Neural crest cell (in vitro differentiated cells): ENCODE measurements around the gene MYCN. TPM values are rescaled to one million over a fixed set of nuclear protein-coding genes. Genes with fewer than 3 reads are reported as not detected.
A peak's percentile ranks its signal among the peaks of the same experiment; 100 is the strongest.
"Not testable (repeated sequence)": the region's sequence is repeated elsewhere in the genome, so short reads cannot be mapped to it uniquely, and the experiment has no call there.

ENCODE experiments used
- DNase-seq: peaks from one replicate; pipeline ENCODE4 v3.0.0; 2021; ENCODE audit warnings: low read depth, mixed read lengths, low spot score
- H3K27ac Mint-ChIP-seq: one replicate; pipeline ENCODE4 v1.8.0; 2021; ENCODE audit warnings: mild to moderate bottlenecking, mixed read lengths; ENCODE audit not compliant: unreplicated experiment
- H3K27me3 Mint-ChIP-seq: 2 replicates; pipeline ENCODE4 v1.8.0; 2021; ENCODE audit warnings: low read depth, mild to moderate bottlenecking, mixed read lengths
- H3K36me3 Mint-ChIP-seq: 2 replicates; pipeline ENCODE4 v1.8.0; 2021; ENCODE audit warnings: low read depth, mild to moderate bottlenecking, mixed read lengths
- H3K4me1 Mint-ChIP-seq: 2 replicates; pipeline ENCODE4 v1.8.0; 2021; ENCODE audit warnings: mixed read lengths
- H3K4me3 Mint-ChIP-seq: one replicate; pipeline ENCODE4 v1.8.0; 2021; ENCODE audit warnings: mild to moderate bottlenecking, mixed read lengths
- H3K9me3 Mint-ChIP-seq: 2 replicates; pipeline ENCODE4 v1.8.0; 2021; ENCODE audit warnings: mixed read lengths
- total RNA-seq: library from RNA; stranded (reverse); gene quantifications from 2 replicates; pipeline ENCODE4 v1.2.1, GENCODE V29; 2021
- TF ChIP-seq, protein P1 (sequence below): fragments of 200-600 bp; sonication (generic); conservative IDR thresholded peaks from 2 replicates; pipeline ENCODE4 v1.5.0; 2021; ENCODE audit warnings: antibody characterized with exemption, mild to moderate bottlenecking

The MYCN gene
- total RNA-seq, 1 donor from 2014 or later: 144 TPM

DNA sequence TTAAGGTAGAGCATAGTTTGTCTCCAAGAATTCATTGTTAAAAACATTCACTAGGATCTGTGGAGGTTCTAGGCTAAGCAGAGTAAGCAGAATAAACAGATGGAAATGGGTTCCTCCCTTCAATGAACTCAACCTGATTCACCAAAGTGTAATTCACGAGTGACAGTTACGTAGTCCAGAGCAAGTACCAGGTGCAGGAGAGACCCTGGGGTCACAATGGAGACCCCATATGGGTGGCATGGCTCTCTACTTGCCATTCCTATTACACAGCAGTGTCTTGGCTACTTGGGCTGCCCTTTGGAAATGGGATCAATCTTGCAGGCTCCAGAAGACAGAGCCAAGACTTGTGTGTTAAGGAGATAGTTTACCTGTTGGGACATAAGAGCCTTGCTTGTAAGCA lies 7.1 kb downstream of the MYCN start:
- H3K27me3 Mint-ChIP-seq: peaks cover 7% of the 10 kb centered on the region
- H3K4me1 Mint-ChIP-seq: peaks cover 57% of the 10 kb centered on the region
- no peak for DNase-seq
- H3K27ac Mint-ChIP-seq: no peak overlapping the region
- peaks cover 49% of the 10 kb centered on the region for H3K36me3 Mint-ChIP-seq
- no peaks in the 10 kb centered on the region for H3K9me3 Mint-ChIP-seq
- H3K4me3 Mint-ChIP-seq: no peak overlapping the region
- TF ChIP-seq, protein P1, sequence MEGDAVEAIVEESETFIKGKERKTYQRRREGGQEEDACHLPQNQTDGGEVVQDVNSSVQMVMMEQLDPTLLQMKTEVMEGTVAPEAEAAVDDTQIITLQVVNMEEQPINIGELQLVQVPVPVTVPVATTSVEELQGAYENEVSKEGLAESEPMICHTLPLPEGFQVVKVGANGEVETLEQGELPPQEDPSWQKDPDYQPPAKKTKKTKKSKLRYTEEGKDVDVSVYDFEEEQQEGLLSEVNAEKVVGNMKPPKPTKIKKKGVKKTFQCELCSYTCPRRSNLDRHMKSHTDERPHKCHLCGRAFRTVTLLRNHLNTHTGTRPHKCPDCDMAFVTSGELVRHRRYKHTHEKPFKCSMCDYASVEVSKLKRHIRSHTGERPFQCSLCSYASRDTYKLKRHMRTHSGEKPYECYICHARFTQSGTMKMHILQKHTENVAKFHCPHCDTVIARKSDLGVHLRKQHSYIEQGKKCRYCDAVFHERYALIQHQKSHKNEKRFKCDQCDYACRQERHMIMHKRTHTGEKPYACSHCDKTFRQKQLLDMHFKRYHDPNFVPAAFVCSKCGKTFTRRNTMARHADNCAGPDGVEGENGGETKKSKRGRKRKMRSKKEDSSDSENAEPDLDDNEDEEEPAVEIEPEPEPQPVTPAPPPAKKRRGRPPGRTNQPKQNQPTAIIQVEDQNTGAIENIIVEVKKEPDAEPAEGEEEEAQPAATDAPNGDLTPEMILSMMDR: no peak

DNA sequence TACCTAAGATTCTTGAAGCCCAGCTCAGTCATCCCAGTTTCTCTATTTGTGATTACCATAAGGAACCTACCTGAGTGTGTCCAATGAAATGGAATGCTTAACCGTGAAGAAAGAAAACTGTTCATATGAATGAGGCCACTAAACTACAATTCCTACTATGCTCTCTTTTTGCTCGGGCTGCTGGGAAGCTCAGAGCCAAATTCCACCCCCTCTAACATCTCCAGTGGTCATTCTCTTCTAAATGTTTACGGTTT lies 8.3 kb downstream of the MYCN start:
- H3K27me3 Mint-ChIP-seq: peaks cover 2% of the 10 kb centered on the region
- DNase-seq: no peak
- no peak overlapping the region for H3K27ac Mint-ChIP-seq
- peaks cover 40% of the 10 kb centered on the region for H3K36me3 Mint-ChIP-seq
- no peaks in the 10 kb centered on the region for H3K9me3 Mint-ChIP-seq
- TF ChIP-seq, protein P1: no peak
- H3K4me3 Mint-ChIP-seq: peak overlapping the region; percentile 72
- peaks cover 64% of the 10 kb centered on the region for H3K4me1 Mint-ChIP-seq

DNA sequence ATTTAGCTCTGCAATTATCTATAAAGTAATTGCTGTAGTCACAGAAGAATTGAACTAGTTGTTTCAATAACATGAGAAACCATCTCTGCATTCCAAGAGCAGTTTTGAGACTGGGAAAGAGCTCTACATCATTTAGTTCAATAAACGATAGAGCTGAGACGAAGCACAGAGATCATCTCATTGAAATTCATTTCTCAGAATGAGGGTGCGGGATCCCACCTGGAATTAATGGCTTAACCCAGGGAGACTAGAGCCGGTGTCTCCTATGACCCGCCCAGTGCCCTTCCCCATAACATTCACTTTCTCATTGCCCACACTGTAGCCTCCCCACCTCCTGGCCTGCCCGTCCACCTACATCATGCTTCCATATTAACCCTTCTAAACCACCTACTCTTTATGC lies 8.8 kb downstream of the MYCN start:
- TF ChIP-seq, protein P1: no peak
- H3K9me3 Mint-ChIP-seq: no peaks in the 10 kb centered on the region
- peaks cover 35% of the 10 kb centered on the region for H3K36me3 Mint-ChIP-seq

DNA sequence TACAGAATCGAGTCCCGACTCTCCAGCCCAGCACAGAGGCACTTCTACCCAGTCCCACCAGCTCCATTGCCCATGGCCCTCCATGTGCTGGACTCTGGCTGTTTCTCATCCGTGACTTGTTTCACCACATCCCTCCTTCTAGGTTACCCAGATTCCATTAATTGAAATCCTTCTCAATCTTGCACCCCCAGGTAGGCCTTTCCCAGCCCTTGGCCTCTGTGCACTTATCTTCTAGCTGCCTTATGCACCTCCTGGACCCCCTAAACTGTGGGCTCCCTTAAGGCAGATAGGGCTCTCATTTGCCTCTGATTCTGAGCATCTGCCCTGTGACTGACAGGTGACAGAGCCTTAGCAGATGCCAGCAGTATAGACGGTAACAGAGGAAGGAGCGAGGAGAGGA lies 9.2 kb downstream of the MYCN start:
- DNase-seq: no peak
- H3K4me1 Mint-ChIP-seq: peaks cover 58% of the 10 kb centered on the region
- no peak overlapping the region for H3K27ac Mint-ChIP-seq
- H3K27me3 Mint-ChIP-seq: peaks cover 2% of the 10 kb centered on the region
- H3K9me3 Mint-ChIP-seq: no peaks in the 10 kb centered on the region
- H3K36me3 Mint-ChIP-seq: peaks cover 32% of the 10 kb centered on the region
- TF ChIP-seq, protein P1: no peak
- peak overlapping the region; percentile 6 for H3K4me3 Mint-ChIP-seq

More for the DNA sequence above, 8.8 kb downstream of the MYCN start:
- peaks cover 59% of the 10 kb centered on the region for H3K4me1 Mint-ChIP-seq
- no peak for DNase-seq
- peaks cover 2% of the 10 kb centered on the region for H3K27me3 Mint-ChIP-seq
- no peak overlapping the region for H3K27ac Mint-ChIP-seq
- H3K4me3 Mint-ChIP-seq: peak overlapping the region; percentile 72

DNA sequence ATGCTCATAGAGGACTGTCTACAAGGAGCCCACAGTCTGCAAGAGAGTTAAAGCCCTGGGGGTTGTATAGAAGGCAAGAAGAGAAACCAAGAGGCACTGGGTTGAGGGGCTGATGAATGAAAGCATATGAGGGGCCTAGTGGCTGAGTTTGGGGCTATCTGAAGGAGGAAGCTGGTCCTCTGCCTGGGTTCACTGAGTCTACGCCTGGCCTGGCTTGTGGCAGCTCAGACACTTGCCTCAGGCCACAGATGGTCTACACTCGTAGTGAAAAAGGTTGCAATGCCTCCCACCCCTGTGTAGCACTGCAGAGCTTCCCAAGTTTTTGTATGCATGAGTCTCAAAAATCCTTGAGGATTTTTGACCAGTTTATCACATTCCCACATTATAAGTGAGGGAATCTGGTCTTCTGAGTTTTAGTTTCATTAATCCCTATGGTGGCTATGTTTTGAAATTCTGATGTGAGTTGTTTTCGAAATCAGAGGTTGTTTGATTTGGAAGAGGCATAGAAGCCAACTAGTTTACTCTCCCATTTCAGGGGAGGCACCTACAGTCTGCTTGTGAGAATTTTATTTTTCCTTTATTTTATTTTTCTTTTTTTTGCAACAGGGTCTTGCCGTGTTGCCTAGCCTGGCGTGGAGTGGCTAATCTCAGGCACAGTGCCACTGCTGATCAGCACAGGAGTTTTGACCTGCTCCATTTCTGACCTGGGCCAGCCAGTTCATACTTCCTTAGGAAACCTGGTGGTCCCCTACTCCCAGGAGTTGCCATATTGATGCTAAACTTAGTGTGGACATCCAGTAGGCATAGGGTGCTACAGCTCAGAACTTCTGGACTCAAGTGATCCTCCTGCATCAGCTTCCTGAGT lies 10.0 kb downstream of the MYCN start:
- H3K9me3 Mint-ChIP-seq: no peaks in the 10 kb centered on the region
- no peak overlapping the region for H3K27ac Mint-ChIP-seq
- H3K36me3 Mint-ChIP-seq: peaks cover 26% of the 10 kb centered on the region
- H3K4me1 Mint-ChIP-seq: peaks cover 54% of the 10 kb centered on the region
- H3K4me3 Mint-ChIP-seq: peak overlapping the region; percentile 6
- peaks cover 2% of the 10 kb centered on the region for H3K27me3 Mint-ChIP-seq
- no peak for DNase-seq
- TF ChIP-seq, protein P1: no peak

DNA sequence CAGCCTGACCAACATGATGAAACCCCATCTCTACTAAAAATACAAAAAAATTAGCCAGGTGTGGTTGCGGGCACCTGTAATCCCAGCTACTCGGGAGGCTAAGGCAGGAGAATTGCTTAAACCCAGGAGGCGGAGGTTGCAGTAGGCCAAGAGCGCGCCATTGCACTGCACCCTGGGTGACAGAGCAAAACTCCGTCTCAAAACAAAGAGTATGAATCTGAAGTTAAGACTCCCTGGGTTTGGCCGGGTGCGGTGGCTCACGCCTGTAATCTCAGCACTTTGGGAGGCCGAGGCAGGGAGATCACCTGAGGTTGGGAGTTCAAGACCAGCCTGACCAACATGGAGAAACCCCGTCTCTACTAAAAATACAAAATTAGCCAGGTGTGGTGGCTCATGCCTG lies 11.6 kb downstream of the MYCN start:
- H3K4me3 Mint-ChIP-seq, H3K9me3 Mint-ChIP-seq, H3K27me3 Mint-ChIP-seq, H3K27ac Mint-ChIP-seq, DNase-seq: not testable (repeated sequence)
- Mint-ChIP-seq H3K4me1 (peaks cover 51% of the 10 kb centered on the region), H3K36me3 (peaks cover 18% of the 10 kb centered on the region)
